Cardiac muscle cell (in vitro differentiated cells and primary cell): ENCODE data around the gene DRP2. TPM values are rescaled to one million over a fixed set of nuclear protein-coding genes. Genes with fewer than 3 reads are reported as not detected.
A peak's percentile ranks its signal among the peaks of the same experiment; 100 is the strongest.

ENCODE experiments used
- DNase-seq, 2 donors: peaks; one replicate each; pipeline versions ENCODE4 v3.0.0 to v3.0.0-alpha.2; 2010 to 2017; ENCODE audit warnings: low read depth in 1 of 2, low spot score in 1 of 2
- H3K27ac ChIP-seq: fragments of 200-600 bp; sonication (generic); 2 replicates; pipeline ENCODE4 v1.5.1; 2016
- H3K27me3 ChIP-seq: fragments of 200-600 bp; sonication (generic); 2 replicates; pipeline ENCODE4 v1.6.0; 2016; ENCODE audit warnings: control low read depth
- H3K36me3 ChIP-seq: fragments of 200-600 bp; sonication (generic); 2 replicates; pipeline ENCODE4 v1.5.1; 2016; ENCODE audit warnings: control low read depth
- H3K4me1 ChIP-seq: fragments of 200-600 bp; sonication (generic); 2 replicates; pipeline ENCODE4 v1.8.1; 2017; ENCODE audit warnings: low read depth, mild to moderate bottlenecking, mixed run types
- H3K4me3 ChIP-seq: fragments of 200-600 bp; sonication (generic); 2 replicates; pipeline ENCODE4 v1.5.1; 2016; ENCODE audit warnings: mild to moderate bottlenecking
- H3K9me3 ChIP-seq: fragments of 200-600 bp; sonication (generic); 2 replicates; pipeline ENCODE4 v1.5.1; 2017; ENCODE audit warnings: low read depth, mild to moderate bottlenecking, control low read depth
- CTCF ChIP-seq: IDR thresholded peaks from 2 replicates; pipeline ENCODE4 v1.5.1; 2012; ENCODE audit warnings: low read depth, mild to moderate bottlenecking, low read length
- polyA plus RNA-seq: library from polyadenylated mRNA; unstranded; fragments of >200 nt; fragmentation: Nextera tagmentation; extraction: Ambion mirVana; gene quantifications from 2 replicates; pipeline ENCODE4 v1.2.1, GENCODE V29; 2016
- total RNA-seq: library from RNA; depleted of rRNA; stranded (reverse); fragments of >200 nt; gene quantifications from 2 replicates; pipeline ENCODE4 v1.2.3, GENCODE V29; 2016

Gene DRP2
- total and polyA plus RNA-seq, 2 experiments from 2014 or later, result 0.20 to 1.3 TPM

- Histone ChIP-seq H3K27me3 (no peaks in the 10 kb centered on the region), H3K4me1 (no peaks in the 10 kb centered on the region), H3K36me3 (no peaks in the 10 kb centered on the region), H3K4me3 (no peak overlapping the region), H3K27ac (no peak overlapping the region), H3K9me3 (no peaks in the 10 kb centered on the region)
- no peak for TF ChIP-seq CTCF
- no peak for DNase-seq
Observed at GRCh38 chrX:101230636-101231035, 11.1 kb downstream of the DRP2 start.

GRCh38 chrX:101231080-101231479, 11.5 kb downstream of the DRP2 start:
- H3K4me3 ChIP-seq, result no peak overlapping the region
- H3K27ac ChIP-seq, result no peak overlapping the region
- H3K36me3 ChIP-seq, result no peaks in the 10 kb centered on the region
- H3K9me3 ChIP-seq, result no peaks in the 10 kb centered on the region
- TF ChIP-seq CTCF, result no peak
- H3K27me3 ChIP-seq, result no peaks in the 10 kb centered on the region
- no peak for DNase-seq
- no peaks in the 10 kb centered on the region for H3K4me1 ChIP-seq

- no peak for DNase-seq
Observed at GRCh38 chrX:101232316-101232715, 12.7 kb downstream of the DRP2 start.

GRCh38 chrX:101237041-101237440, 17.5 kb downstream of the DRP2 start:
- Histone ChIP-seq H3K27ac (no peak overlapping the region), H3K9me3 (no peaks in the 10 kb centered on the region), H3K4me3 (no peak overlapping the region), H3K27me3 (no peaks in the 10 kb centered on the region), H3K36me3 (no peaks in the 10 kb centered on the region), H3K4me1 (no peaks in the 10 kb centered on the region)
- TF ChIP-seq CTCF, result no peak
- no peak for DNase-seq

More at GRCh38 chrX:101232316-101232715, 12.7 kb downstream of the DRP2 start:
- Histone ChIP-seq H3K4me3 (no peak overlapping the region), H3K27ac (no peak overlapping the region), H3K4me1 (no peaks in the 10 kb centered on the region), H3K36me3 (no peaks in the 10 kb centered on the region), H3K27me3 (no peaks in the 10 kb centered on the region), H3K9me3 (no peaks in the 10 kb centered on the region)
- no peak for TF ChIP-seq CTCF

DNA sequence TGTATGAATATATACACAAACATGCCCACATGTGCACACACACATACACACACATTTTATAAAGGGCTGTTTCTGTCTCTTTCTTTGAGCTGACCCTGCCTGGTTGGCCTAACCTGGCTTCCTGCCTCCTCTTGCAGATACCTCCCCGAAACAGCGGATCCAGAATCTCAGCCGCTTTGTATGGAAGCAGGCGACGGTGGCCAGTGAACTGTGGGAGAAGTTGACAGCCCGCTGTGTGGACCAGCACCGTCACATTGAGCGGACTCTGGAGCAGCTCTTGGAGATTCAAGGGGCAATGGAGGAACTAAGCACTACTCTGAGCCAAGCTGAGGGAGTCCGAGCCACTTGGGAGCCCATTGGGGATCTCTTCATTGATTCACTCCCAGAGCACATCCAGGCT, 21.9 kb downstream of the DRP2 start:
- H3K9me3 ChIP-seq, result no peaks in the 10 kb centered on the region
- H3K27ac ChIP-seq, result no peak overlapping the region
- no peaks in the 10 kb centered on the region for H3K4me1 ChIP-seq
- H3K4me3 ChIP-seq, result no peak overlapping the region
- TF ChIP-seq CTCF, result no peak
- no peaks in the 10 kb centered on the region for H3K36me3 ChIP-seq
- H3K27me3 ChIP-seq, result no peaks in the 10 kb centered on the region
- DNase-seq, result no peak

- no peaks in the 10 kb centered on the region for H3K4me1 ChIP-seq
- TF ChIP-seq CTCF, result no peak
Observed at GRCh38 chrX:101252634-101253033, 33.0 kb downstream of the DRP2 start.

More at GRCh38 chrX:101252634-101253033, 33.0 kb downstream of the DRP2 start:
- DNase-seq, result peak in 1 of 2 donors; percentile 14
- Histone ChIP-seq H3K36me3 (no peaks in the 10 kb centered on the region), H3K4me3 (no peak overlapping the region), H3K9me3 (no peaks in the 10 kb centered on the region), H3K27me3 (no peaks in the 10 kb centered on the region), H3K27ac (no peak overlapping the region)
